ENCODE measurements around the gene RBAK.

DNA sequence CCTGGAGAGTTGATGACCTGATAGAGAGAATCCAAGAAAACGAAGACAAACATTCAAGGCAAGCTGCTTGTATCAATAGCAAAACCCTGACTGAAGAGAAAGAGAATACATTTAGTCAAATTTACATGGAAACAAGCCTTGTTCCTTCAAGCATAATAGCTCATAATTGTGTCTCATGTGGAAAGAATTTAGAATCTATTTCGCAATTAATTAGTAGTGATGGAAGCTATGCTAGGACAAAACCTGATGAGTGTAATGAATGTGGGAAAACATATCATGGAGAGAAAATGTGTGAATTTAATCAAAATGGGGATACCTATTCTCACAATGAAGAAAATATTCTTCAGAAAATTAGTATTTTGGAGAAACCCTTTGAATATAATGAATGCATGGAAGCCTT, 18.0 kb downstream of the RBAK start:
- TF ChIP-seq, protein P1, sequence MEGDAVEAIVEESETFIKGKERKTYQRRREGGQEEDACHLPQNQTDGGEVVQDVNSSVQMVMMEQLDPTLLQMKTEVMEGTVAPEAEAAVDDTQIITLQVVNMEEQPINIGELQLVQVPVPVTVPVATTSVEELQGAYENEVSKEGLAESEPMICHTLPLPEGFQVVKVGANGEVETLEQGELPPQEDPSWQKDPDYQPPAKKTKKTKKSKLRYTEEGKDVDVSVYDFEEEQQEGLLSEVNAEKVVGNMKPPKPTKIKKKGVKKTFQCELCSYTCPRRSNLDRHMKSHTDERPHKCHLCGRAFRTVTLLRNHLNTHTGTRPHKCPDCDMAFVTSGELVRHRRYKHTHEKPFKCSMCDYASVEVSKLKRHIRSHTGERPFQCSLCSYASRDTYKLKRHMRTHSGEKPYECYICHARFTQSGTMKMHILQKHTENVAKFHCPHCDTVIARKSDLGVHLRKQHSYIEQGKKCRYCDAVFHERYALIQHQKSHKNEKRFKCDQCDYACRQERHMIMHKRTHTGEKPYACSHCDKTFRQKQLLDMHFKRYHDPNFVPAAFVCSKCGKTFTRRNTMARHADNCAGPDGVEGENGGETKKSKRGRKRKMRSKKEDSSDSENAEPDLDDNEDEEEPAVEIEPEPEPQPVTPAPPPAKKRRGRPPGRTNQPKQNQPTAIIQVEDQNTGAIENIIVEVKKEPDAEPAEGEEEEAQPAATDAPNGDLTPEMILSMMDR (IDR thresholded peaks at IDR 0.05), result no peak
- TF ChIP-seq POLR2A (IDR thresholded peaks at IDR 0.05) (no peak), POLR2AphosphoS5 (IDR thresholded peaks at IDR 0.05) (no peak), EP300 (IDR thresholded peaks at IDR 0.05) (no peak)

Data from gastroesophageal sphincter (tissue), 3 donors.